Stomach (tissue), 4 donors: ENCODE results near the gene SHISA3.

ENCODE experiments used
- EP300 ChIP-seq: sonication (generic); formaldehyde crosslinking; IDR thresholded peaks from one replicate; pipeline ENCODE4 v1.6.1; 2017; ENCODE audit warnings: antibody characterized with exemption
- POLR2A ChIP-seq, 4 donors: fragments of 450-650 bp; IDR thresholded peaks; one replicate each; pipeline ENCODE4 v1.6.1; 2016; ENCODE audit warnings: antibody characterized with exemption in 4 of 4, control low read depth in 2 of 4, mild to moderate bottlenecking in 1 of 4, moderate library complexity in 1 of 4
- POLR2AphosphoS5 ChIP-seq, 3 donors: sonication (generic); formaldehyde crosslinking; IDR thresholded peaks; one replicate each; pipeline ENCODE4 v1.6.1; 2016; ENCODE audit warnings: antibody characterized with exemption in 3 of 3
- TF ChIP-seq, protein P1 (sequence below), 7 experiments: fragments of 450-650 bp in 4 of 7; fragments of 200-600 bp in 3 of 7; sonication (generic) in 3 of 7; IDR thresholded peaks; one replicate each; pipeline ENCODE4 v1.5.1; 2016 to 2019; ENCODE audit warnings: antibody characterized with exemption in 7 of 7, control low read depth in 2 of 7, mild to moderate bottlenecking in 1 of 7

DNA sequence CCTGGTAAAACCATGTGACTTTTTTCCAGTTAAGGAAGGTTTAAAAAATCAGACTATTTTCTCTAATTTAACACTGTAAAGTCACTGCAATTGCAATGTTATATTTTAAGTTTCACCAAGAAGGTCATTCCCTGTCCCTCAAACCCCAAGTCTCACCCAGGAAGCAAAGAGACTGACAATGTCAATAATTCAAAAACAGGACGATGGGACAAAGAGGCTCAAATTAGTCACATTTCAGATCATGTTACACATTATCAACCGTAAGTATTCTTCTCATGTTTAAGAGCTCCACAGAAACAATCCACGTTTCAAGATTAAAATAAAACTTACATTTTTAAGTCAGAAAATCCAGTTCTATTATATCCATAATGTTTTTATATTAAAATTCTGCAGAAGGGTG, 13.2 kb downstream of the SHISA3 start:
- TF ChIP-seq, protein P1, sequence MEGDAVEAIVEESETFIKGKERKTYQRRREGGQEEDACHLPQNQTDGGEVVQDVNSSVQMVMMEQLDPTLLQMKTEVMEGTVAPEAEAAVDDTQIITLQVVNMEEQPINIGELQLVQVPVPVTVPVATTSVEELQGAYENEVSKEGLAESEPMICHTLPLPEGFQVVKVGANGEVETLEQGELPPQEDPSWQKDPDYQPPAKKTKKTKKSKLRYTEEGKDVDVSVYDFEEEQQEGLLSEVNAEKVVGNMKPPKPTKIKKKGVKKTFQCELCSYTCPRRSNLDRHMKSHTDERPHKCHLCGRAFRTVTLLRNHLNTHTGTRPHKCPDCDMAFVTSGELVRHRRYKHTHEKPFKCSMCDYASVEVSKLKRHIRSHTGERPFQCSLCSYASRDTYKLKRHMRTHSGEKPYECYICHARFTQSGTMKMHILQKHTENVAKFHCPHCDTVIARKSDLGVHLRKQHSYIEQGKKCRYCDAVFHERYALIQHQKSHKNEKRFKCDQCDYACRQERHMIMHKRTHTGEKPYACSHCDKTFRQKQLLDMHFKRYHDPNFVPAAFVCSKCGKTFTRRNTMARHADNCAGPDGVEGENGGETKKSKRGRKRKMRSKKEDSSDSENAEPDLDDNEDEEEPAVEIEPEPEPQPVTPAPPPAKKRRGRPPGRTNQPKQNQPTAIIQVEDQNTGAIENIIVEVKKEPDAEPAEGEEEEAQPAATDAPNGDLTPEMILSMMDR (IDR thresholded peaks at IDR 0.05) = no peak
- TF ChIP-seq POLR2AphosphoS5 (IDR thresholded peaks at IDR 0.05) = no peak
- TF ChIP-seq POLR2A (IDR thresholded peaks at IDR 0.05) = no peak
- no peak for TF ChIP-seq EP300
